DMS53 treated with DMSO at 0.1 percent for 48 hours (cell line): ENCODE data around the gene DNAJB5.
"Not testable (repeated sequence)": the region's sequence is repeated elsewhere in the genome, so short reads cannot be mapped to it uniquely, and the experiment has no call there.

Experiments used
- DNase-seq: peaks from one replicate; lab custom pipeline; 2025; ENCODE audit not compliant: unreplicated experiment; lab: John Stamatoyannopoulos, UW

DNAJB5 gene

GRCh38 chr9:34989003-34989945 lies at the start of gene DNAJB5:
Gene DNAJB5 (plus strand): TSS chr9:34989745. CDS start chr9:34990631, 886 bp downstream.
- peak; percentile 96 for DNase-seq

GRCh38 chr9:34939989-34940388 lies 49.6 kb upstream of the DNAJB5 start:
- DNase-seq = not testable (repeated sequence)

DNA sequence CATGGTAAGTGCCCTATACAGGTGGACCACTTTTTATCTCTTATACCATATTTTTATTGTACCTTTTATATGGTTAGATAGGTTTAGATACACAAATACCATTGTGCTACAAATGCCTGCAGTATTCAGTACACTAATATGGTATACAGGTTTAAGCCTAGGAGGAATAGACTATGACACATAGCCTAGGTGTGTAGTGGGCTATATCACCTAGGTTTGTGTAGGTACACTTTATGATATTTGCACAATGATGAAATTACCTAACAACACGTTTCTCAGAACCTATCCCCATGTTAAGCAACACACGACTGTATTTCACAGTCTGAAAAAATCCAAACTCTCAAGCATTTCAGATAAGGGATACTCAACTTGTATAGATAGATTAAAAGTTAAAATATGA lies 41.1 kb upstream of the DNAJB5 start:
- DNase-seq = no peak

DNA sequence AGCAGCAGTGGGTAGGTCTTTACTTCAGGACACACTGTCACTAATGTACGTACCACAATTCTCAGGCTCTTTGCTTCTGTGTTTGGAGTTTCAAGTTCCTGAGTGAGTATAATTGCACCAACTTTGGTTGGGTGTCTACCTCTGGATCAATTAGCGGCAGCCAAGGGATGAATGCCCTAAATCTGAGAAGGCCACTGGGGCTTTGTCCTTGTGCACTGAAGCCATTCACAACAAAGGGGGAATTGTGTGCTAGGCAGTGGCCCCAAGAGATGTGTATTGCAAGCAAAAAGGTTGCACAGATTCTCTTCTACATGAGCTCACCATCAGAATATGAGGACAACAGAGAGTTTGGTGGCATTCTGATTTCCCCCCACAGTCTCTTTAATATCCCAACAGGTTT lies 35.3 kb upstream of the DNAJB5 start:
- DNase-seq = no peak

DNA sequence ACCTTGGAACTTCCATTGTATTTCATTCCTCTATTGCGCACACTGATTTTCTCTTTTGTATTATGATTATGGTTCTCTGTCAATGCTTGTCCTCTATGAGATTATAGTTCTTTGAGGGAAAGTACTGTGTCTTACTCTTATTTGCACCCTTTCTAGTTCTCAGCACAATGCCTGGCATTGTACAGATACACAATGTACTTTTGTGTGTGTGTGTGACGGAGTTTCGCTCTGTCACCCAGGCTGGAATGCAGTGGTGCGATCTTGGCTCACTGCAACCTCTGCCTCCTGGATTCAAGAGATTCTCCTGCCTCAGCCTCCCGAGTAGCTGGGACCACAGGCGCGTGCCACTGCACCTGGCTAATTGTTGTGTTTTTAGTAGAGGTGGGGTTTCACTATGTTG lies 33.5 kb upstream of the DNAJB5 start:
- not testable (repeated sequence) for DNase-seq

- no peak for DNase-seq
Observed at GRCh38 chr9:34956648-34957047, 32.9 kb upstream of the DNAJB5 start.

- no peak for DNase-seq
Observed at GRCh38 chr9:34957492-34958410, 31.8 kb upstream of the DNAJB5 start, which contains the start of gene PHF24. Gene PHF24 (plus strand): TSS chr9:34958285. CDS start chr9:34971299, 13,014 bp downstream.

DNA sequence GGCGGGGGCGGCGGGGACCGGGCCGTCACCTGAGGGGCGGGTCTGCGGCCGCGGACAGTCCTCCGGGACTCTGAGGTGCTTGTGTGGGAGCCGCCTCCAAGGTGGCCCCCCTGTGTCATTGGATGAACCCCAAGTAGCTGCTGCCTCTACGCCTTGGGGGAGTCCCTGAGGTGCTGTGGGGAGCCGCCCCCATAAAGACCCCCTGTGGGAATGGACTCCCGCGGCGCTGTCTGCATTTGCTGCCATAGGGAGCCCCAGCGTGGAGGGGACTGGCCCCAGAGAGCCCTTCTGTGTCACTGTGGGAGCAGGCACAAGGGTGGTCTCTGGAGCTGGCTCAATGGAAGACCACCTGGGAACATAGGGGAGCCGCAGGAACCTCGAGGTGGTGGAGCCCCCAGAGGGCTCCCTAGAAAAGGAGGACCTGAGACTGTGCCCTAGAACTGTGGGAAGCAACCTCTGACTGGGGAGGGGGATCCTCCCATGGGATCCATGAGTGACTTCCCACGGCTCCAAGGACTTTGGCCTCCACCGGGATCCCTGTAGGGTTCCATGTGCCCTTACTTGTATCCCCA lies 31.0 kb upstream of the DNAJB5 start:
- DNase-seq = no peak

DNA sequence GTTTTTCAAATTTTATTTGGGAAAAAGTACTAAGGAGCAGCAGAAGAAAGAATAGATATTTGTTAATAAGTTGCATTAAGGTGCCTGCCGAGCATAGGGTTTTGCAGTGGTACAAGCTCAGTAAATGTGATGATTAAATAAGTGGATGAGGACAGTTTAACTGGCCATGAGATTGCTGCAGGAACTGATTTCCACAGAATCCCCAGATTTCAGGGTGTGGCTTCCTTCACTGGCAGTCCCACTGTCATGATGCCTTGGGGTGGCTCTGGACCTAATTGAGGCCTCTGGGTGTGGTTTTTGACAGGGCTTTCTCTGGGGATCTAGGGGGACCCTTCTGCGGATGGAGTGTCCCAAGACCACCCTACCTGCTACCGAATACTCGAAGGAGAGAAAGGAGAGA lies 30.1 kb upstream of the DNAJB5 start:
- DNase-seq = no peak

DNA sequence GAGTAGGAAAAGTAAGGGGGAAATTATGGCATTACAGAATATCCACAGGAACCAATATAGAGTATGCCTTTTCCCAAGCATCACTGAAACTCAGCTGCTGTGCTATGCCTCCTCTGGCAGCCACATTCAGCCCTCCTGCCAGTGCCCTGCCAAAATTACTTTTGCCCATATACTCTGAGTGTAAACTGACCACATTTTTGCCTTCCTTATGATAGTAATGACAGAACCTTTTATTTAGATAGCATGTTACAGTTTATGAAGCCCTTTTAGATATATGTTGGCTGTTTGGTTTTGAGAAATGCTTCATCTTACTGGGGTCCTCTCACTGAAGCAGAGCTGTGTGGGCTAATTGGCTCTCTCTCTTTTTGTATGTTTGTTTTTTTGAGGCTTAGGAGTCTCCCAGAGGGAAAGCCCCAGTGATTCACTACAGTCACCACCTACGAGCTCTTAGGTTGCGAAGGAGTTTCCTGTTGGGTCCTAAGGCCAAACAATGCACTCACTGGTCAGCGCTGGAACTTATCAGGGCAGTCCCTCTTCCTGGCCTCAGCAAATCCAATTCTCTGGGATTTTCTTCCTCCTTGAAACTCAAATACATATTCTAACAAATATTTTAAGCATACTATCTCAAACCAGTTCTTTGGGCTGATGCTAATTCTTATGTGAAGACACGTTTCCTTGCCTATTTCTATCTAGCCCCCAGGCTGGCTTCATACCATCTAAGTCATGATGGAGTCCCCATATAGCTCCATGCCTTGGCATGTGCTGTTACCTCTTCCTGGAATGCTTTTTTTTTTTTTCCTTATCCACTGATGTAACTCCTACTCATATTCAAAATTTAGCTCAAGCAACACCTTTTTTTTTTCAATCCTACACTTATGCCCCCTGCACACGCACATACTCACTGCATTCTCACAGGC lies 27.7 kb upstream of the DNAJB5 start:
- no peak for DNase-seq

- no peak for DNase-seq
Observed at GRCh38 chr9:34962546-34962945, 27.0 kb upstream of the DNAJB5 start.

GRCh38 chr9:34963552-34963951 lies 26.0 kb upstream of the DNAJB5 start:
- DNase-seq = no peak

DNA sequence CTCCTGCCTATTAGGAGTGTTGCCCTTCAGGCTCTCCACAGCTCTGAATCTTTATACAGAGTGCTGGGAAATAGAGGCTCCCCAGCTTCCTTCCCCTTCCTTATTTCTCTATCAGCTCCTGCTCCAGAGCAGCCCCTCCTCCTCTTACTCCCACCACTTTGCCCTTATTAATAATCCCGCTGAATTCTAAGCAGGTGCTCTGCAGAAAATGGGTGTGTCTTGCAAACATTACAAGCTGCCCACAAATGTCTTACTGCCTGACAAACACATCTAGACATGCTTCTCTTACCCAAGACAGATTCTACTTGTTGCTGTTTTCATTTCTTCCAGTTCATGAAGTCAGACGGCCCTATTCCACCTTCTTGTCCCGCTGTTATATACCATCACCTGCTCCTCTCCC lies 25.1 kb upstream of the DNAJB5 start:
- DNase-seq = no peak

DNA sequence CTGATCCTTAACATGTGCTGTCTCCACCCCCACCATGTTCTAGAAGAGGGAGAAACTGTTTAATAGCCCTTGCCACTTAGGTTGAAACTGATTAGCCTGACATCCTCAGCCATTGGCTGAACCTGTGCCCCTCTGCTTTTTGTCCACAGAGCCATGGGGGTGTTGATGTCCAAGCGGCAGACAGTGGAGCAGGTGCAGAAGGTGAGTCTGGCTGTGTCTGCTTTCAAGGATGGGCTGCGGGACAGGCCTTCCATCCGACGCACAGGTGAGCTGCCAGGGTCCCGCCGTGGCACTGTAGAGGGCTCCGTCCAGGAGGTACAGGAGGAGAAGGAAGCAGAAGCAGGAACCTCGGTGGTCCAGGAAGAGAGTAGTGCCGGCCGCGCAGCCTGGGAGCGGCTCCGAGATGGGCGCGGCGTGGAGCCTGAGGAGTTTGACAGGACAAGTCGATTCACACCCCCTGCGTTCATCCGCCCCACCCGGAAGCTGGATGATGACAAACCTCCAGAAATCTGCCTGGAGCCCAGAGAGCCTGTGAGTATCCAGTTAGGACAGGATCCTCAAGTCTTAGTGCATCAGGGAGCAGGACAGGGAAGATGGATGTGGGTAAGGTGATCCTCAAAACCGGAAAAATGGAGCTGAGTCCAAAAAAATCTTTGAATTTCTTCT lies 18.3 kb upstream of the DNAJB5 start:
- DNase-seq = no peak

DNA sequence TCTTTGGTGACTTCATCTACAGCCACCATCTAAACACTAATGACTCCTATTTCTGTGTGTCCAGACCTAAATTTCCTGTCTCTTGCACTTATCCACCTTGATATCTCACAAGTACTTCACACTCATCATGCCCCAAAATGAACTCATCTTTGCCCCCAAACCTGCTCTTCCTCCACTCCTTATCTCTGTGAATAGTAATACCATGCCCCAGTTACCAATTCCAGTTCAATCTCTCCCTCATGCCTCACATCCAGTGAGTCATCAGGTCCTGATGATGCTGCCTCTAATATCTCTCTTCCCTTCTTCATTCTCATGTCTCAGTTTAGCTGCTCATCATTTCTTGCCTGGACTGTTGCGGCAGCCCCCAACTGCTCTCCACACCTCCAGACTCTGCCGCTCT lies 14.9 kb upstream of the DNAJB5 start:
- no peak for DNase-seq

DNA sequence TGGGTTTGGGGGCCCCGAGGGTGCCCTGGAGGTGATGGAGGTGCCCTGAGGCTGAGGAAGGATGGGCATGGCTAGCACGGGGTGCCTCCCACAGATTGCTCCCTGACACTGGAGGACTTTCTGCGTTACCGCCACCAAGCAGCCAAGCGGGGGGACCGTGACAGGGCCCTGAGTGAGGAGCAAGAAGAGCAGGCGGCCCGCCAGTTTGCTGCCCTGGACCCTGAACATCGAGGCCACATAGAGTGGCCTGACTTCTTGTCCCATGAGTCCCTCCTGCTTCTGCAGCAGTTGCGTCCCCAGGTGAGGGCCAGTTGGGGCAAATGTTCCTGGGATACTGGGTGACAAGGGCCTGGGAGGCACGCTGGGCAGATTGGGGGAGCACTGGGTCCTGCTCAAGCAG lies 13.1 kb upstream of the DNAJB5 start:
- DNase-seq = no peak

DNA sequence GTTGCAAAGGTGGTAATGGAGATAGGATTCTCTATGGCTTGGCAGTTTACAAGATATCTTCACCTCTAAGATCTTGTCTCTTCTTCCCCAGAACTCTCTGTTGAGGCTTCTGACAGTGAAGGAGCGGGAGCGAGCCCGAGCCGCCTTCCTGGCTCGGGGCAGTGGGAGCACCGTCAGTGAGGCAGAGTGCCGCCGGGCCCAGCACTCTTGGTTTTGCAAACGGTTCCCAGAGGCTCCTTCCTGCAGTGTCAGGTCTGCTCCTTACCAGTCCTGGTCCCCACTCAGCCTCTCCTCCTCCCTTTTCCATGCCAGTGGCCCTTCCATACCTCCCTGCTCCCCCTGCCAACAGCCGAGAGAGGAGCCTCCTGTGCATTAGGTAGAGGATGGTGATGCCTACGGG lies 12.6 kb upstream of the DNAJB5 start:
- no peak for DNase-seq

- DNase-seq = no peak
Observed at GRCh38 chr9:34980181-34980761, 9.3 kb upstream of the DNAJB5 start.

GRCh38 chr9:34982361-34982760 lies 7.2 kb upstream of the DNAJB5 start:
- no peak for DNase-seq
